ENCODE measurements around the gene POP4. TPM values are rescaled to one million over a fixed set of nuclear protein-coding genes. Genes with fewer than 3 reads are reported as not detected.

Gene POP4, protein sequence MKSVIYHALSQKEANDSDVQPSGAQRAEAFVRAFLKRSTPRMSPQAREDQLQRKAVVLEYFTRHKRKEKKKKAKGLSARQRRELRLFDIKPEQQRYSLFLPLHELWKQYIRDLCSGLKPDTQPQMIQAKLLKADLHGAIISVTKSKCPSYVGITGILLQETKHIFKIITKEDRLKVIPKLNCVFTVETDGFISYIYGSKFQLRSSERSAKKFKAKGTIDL
- 71.0 and 77.8 TPM in 2 replicates for total RNA-seq

DNA sequence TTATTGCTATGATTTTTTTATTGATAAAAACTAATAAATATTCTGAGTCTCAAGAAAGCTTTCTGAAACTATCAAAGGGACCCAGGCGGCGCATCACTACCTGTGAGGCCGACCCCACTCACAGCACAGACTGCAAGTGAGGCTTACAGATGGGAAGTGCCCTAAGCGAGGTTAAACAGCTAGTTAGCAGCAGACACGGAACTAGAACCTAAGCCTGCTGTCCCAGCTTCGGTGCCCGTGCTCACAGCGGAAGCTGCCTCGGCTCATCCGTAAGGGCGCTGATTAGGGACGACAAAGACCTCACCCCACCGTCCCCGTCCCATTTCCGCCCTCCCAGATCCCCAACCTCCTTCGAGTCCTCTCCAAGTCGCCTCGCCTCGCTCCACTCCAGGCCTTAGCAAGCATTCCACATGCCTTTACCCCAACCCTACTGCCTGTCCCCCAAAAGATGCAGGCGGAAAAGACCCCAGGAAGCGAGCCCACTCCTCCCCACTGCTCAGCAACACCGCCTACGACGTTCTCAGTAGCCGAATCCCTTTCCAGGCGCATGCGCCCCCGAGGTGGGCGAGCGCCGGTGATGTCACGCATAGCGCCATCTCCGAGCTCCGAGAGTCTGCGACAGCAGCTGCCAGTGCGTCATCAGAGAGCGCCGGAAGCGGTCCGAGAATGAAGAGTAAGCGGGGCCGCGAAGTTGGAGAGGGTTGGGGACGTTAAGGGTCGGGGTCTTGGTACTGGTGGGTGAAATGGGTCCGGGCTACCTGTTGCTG, at the start of gene POP4:
POP4 (plus strand) TSS at position 631 of the 767 bp plus-strand sequence; CDS start at position 667, 36 bp downstream.

DNA sequence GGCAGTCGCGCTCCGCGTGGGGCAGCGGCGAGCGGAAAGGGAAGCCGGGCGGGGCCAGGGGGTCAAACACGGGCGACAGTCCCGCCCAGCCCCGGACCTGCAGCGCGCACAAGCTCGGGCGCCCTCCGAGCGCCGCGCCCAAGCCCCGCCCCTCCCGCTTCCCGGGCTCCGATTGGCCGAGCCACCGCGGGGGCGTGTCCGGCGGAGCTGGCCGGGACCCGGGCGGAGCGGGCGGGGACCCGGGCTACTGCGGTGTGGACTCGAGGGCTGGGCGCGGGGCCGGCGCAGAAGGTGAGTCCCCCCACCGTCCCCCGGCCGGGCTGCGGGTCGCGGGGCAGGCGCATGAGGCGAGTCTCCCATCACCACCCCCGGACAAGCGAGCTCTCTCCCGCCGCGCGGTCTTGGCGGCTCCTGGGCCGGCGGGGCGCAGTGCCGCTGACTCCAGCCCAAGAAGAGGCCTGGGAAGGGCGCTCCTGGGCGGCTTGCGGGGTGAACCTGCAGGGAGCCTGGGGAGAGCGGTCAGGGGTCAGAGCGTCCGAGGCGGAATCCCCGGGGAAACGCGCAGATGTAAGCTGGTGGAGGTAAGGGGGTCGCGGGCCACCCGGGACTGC, 59.2 kb downstream of the POP4 start, which contains the start of gene PLEKHF1:
PLEKHF1 (plus strand) TSS at position 247 of the 611 bp plus-strand sequence. CDS start 8,379 bp downstream, outside the sequence.

Other genes with a start within 250 kb of the POP4 start
- gene VSTM2B, start 80.3 kb upstream of the POP4 start, total RNA-seq, result not detected in 2 replicates
- 24.9 and 31.9 TPM in 2 replicates for gene PLEKHF1, start 59.2 kb downstream of the POP4 start, total RNA-seq
- 19.3 and 23.2 TPM in 2 replicates for gene C19orf12, start 109.0 kb downstream of the POP4 start, total RNA-seq
- gene CCNE1, start 205.7 kb downstream of the POP4 start, total RNA-seq, result 5.1 and 8.1 TPM in 2 replicates